Renal cortex interstitium (tissue), 11 donors: ENCODE results near the gene ANO2. TPM values are rescaled to one million over a fixed set of nuclear protein-coding genes. Genes with fewer than 3 reads are reported as not detected.

Source experiments
- DNase-seq, 11 donors: peaks; one replicate each; pipeline ENCODE4 v3.0.0-alpha.2; 2013; ENCODE audit warnings: low read depth in 9 of 11, low spot score in 4 of 11; ENCODE audit errors: extremely low read depth in 1 of 11
- polyA plus RNA-seq, 3 donors: library from polyadenylated mRNA; unstranded; fragments of 120-200 nt; gene quantifications; one replicate each; pipeline ENCODE4 v1.2.1, GENCODE V29; 2013; ENCODE audit not compliant: insufficient read length in 3 of 3

The ANO2 gene
- polyA plus RNA-seq, 3 donors: 3.1 to 5.6 (median 5.2) TPM

DNA sequence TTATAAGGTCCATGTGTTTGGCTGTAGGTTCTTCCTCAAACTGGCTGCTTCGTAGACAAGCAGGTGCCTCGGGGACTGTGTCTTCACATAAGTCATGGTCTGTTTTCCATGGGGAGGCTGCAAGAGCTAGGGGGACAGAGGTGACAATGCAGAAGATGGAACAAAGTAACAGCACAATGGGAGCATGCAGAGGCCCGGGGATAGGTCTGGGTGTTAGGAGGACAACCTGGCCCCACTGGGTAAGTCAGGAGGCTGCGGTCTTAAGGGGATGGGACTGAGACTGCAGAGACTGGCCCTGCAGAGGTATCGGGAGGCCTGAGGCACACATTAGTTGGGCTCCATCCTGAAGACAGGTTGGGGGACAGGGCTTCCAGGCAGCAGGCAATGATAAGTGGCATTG is 424.2 kb downstream of the ANO2 start:
- DNase-seq: no peak

DNA sequence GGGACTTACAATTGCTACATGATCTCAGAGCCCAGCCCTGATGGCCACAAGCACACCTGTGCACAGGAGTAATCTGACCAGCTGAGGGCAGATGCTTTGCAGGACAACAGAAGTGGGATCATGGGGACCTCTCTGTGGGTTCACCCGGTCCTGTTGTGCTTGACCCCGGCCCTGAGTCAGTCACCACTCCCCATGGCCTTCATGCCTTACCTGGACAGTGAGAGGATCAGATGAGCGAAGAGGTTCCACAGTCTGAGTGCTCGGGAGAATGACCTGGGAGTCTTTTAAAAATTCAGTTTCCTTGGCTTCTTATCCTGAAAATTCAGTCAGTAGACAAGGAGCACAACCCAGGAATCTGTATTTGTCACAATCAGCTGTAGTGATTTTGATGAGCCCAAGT is 425.0 kb downstream of the ANO2 start:
- no peak for DNase-seq

DNA sequence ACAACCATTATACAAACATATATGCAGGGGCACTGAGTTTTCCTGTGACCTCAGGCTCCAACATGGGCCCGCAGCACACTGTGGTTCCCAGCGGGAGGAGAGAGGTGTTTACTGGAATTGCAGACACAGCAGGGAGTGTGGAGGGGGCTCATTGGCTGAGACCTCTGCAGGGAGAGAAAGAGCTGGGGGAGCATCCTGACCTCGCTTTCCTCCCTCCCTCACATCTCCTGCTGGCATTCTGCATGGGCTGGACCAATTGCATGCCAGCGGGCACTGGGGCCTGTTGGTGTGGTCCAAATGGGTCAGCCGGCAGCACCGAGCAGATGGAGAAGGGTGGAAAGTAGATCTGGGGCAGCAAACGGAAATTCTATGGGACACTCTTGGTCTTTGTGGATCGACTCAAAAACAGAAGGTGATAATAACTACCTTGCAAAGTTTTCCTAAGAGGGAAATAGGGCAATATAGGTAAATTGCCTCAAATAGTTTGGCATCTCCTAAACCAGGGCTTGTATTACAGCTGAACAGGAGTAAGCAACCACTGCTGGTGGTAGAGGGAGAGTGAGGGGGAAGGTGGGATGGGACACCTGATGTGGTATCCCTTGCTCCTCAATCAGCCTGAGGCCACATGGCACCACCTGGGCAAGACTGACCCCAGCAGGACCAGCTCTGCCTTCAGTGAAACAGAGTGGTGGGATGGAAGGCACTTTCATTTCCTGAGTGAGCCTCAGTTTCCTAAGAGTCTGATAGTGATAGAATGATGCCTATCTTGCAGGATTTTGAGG is 426.3 kb downstream of the ANO2 start:
- no peak for DNase-seq

DNA sequence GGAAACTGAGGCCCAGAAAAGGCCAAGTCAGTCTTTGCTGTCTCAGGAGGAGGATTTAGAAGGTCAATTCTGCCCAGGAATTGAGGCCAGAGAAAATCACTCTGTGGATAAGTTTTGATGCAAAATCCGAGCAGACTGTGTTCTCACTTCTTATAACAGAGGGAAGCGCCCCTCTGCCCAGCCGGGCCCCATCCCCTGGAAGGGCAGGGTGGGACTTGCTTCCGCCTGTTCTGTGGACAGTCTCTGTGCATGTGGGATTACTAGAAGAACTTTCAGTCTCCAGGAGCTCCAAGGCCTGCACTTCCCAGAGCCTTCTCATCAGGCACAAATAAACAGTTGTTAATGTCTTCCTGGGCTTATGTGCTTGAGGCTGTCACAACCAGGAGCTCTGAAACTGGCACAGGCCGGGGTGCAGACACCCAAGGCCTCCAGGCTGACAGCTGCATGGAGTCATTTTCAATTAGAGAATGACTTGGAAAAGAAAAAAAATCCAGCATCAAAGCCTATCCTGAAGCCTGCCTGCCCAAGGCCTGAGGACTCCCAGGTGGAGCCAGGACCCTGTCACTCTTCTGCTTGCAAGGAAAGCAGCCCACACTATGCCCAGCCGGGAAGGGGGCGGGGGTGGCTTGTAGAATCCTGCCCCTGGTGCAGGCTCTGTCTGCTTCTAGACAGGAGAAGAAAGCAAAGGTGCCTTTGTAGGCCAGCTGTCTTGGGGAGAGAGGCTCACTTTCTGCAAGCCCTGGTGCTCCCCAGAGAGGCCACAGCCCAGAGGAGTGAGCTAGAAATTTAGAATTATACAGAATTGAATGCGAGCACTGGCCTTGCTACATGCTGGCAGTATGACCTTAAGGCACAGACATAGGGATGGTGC is 428.5 kb downstream of the ANO2 start:
- DNase-seq: peak in 1 of 11 donors; percentile 33

DNA sequence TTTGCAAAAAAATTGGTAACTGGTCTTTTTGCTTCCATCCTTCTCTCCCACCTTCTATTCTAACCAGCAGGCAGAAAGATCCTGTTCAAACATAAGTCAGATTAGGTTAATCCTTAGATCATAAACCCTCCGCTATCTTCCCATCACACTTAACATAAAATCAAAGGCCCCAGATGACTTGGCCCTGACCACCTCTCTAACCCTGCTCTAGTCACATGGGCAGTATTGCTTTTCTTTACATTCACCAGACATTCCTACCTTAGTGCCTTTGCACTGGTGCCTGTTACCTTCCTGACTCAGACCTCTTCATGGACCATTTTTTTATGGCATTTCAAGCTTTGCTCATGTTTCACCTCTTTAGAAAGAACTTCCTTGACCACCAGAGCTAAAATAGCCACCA is 429.6 kb downstream of the ANO2 start:
- no peak for DNase-seq

DNA sequence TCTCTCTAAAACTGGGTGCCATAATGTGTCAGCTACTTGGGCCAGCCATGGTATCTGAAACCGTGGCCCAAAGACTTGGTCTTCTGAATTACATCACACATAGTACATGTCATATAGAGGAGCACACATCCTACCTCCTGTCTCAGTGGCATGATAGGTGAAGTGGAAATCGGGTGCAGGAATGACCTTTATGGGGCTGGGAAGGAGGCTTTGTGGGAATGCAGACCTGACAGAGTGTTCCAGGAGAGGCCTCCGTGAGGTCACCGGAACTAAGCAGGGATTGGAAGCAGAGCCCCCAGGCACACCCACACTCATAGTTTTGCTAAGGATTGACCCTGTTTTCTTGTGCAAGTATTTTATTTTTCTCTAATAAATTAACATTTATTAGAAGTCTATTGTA is 430.5 kb downstream of the ANO2 start:
- DNase-seq: no peak

DNA sequence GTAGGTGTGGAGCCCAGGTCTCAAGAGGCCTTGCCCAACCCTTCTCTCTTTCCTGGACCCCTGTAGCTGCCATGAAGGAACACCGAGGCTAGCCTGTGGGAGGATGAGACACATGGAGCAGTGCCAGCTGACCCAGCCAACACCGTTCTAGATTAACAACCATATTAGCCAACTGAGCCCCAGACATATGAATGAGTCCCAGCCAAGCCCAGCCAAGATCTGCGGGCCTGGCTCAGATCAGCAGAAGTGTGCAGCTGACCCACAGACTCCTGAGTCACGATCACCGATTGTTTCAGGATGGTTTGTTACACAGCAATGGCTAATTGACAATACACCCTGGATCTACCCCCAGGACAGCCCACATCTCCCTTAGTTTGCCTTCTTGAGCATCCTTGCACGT is 431.0 kb downstream of the ANO2 start:
- no peak for DNase-seq

DNA sequence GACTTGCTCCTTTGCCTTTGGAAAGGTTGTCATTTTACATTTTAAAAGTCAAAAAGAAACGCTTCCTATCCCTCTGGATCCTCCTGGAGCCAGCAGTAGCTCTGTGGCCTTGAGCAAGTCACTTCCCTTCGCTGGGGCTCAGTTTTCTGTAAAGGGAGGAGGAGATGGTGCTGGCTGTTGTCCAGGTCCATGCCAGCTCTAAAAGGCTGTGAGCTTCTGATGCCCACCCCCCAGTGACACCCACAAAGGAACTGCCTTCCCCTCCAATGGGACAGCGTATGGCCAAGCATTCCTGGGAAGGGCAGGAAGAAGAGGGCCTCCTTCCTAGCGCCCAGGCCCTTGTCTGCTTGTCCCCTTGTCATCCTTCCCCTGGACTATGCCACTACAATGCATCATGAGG is 431.7 kb downstream of the ANO2 start:
- DNase-seq: no peak

Other genes starting within 250 kb of the ANO2 start
- gene VWF, start 179.4 kb upstream of the ANO2 start, polyA plus RNA-seq: 10 to 100 TPM in 2 of 3 donors, 1 to 10 TPM in 1; 7.3 to 12.4 (median 12.1) TPM